ENCODE results near the gene PHF21B.

The PHF21B gene

GRCh38 chr22:44924098-44924497 is 85.7 kb downstream of the PHF21B start:
- TF ChIP-seq GATA2 (IDR thresholded peaks at IDR 0.05; ENCODE audit: low read depth, low read length), result no peak
- no peak for TF ChIP-seq GATA3 (IDR thresholded peaks at IDR 0.05; ENCODE audit: low read depth, low read length)

GRCh38 chr22:44920183-44920582 is 89.6 kb downstream of the PHF21B start:
- TF ChIP-seq GATA3 (IDR thresholded peaks at IDR 0.05; ENCODE audit: low read depth, low read length) (no peak), GATA2 (IDR thresholded peaks at IDR 0.05; ENCODE audit: low read depth, low read length) (no peak)

GRCh38 chr22:44919691-44920090 is 90.1 kb downstream of the PHF21B start:
- no peak for TF ChIP-seq GATA2 (IDR thresholded peaks at IDR 0.05; ENCODE audit: low read depth, low read length)
- TF ChIP-seq GATA3 (IDR thresholded peaks at IDR 0.05; ENCODE audit: low read depth, low read length), result no peak

GRCh38 chr22:44918925-44919392 is 90.8 kb downstream of the PHF21B start:
- TF ChIP-seq GATA3 (IDR thresholded peaks at IDR 0.05; ENCODE audit: low read depth, low read length) (no peak), GATA2 (IDR thresholded peaks at IDR 0.05; ENCODE audit: low read depth, low read length) (no peak)

- no peak for TF ChIP-seq GATA2 (IDR thresholded peaks at IDR 0.05; ENCODE audit: low read depth, low read length)
- TF ChIP-seq GATA3 (IDR thresholded peaks at IDR 0.05; ENCODE audit: low read depth, low read length), result no peak
Measured at GRCh38 chr22:44918166-44918924, 91.5 kb downstream of the PHF21B start.

GRCh38 chr22:44917372-44918165 is 92.2 kb downstream of the PHF21B start:
- TF ChIP-seq GATA2 (IDR thresholded peaks at IDR 0.05; ENCODE audit: low read depth, low read length) (no peak), GATA3 (IDR thresholded peaks at IDR 0.05; ENCODE audit: low read depth, low read length) (no peak)

GRCh38 chr22:44916281-44917231 is 93.2 kb downstream of the PHF21B start:
- no peak for TF ChIP-seq GATA3 (IDR thresholded peaks at IDR 0.05; ENCODE audit: low read depth, low read length)
- TF ChIP-seq GATA2 (IDR thresholded peaks at IDR 0.05; ENCODE audit: low read depth, low read length), result no peak

GRCh38 chr22:44915441-44915840 is 94.4 kb downstream of the PHF21B start:
- TF ChIP-seq GATA3 (IDR thresholded peaks at IDR 0.05; ENCODE audit: low read depth, low read length) (no peak), GATA2 (IDR thresholded peaks at IDR 0.05; ENCODE audit: low read depth, low read length) (no peak)

- TF ChIP-seq GATA2 (IDR thresholded peaks at IDR 0.05; ENCODE audit: low read depth, low read length) (no peak), GATA3 (IDR thresholded peaks at IDR 0.05; ENCODE audit: low read depth, low read length) (no peak)
Measured at GRCh38 chr22:44914026-44914721, 95.6 kb downstream of the PHF21B start.

- TF ChIP-seq GATA2 (IDR thresholded peaks at IDR 0.05; ENCODE audit: low read depth, low read length) (no peak), GATA3 (IDR thresholded peaks at IDR 0.05; ENCODE audit: low read depth, low read length) (no peak)
Measured at GRCh38 chr22:44913198-44913983, 96.4 kb downstream of the PHF21B start.

GRCh38 chr22:44909241-44909640 is 100.6 kb downstream of the PHF21B start:
- no peak for TF ChIP-seq GATA2 (IDR thresholded peaks at IDR 0.05; ENCODE audit: low read depth, low read length)
- no peak for TF ChIP-seq GATA3 (IDR thresholded peaks at IDR 0.05; ENCODE audit: low read depth, low read length)

Data from SH-SY5Y (cell line).